GM12873 (cell line): ENCODE results near the gene OXER1.

Experiments
- CTCF ChIP-seq: IDR thresholded peaks from 2 replicates; pipeline ENCODE4 v1.5.1; 2012; ENCODE audit warnings: low read depth, mild to moderate bottlenecking, moderate library complexity, low read length, control low read depth; ENCODE audit not compliant: insufficient read depth; ENCODE audit errors: missing control alignments

OXER1 gene

GRCh38 chr2:42764096-42764495, at the start of gene OXER1:
TSS of gene OXER1 (minus strand) at chr2:42764135. CDS start at chr2:42764062, 73 bp downstream.
- TF ChIP-seq CTCF, result no peak

- TF ChIP-seq CTCF, result peak; percentile 47
These were observed 49.1 kb upstream of the OXER1 start for GRCh38 chr2:42812899-42813479.

GRCh38 chr2:42810971-42811811, 47.3 kb upstream of the OXER1 start:
- TF ChIP-seq CTCF, result no peak

GRCh38 chr2:42810121-42810970, 46.4 kb upstream of the OXER1 start:
- peak; percentile 5 for TF ChIP-seq CTCF

- no peak for TF ChIP-seq CTCF
These were observed 45.8 kb upstream of the OXER1 start for GRCh38 chr2:42809819-42810120.

GRCh38 chr2:42809131-42809818, 45.3 kb upstream of the OXER1 start:
- no peak for TF ChIP-seq CTCF
